Activated CD8-positive, alpha-beta memory T cell treated with anti-CD3 and anti-CD28 coated beads, Interleukin-2, amount 50 U/mL, for 4 hours (primary cell): Measurements from ENCODE around the gene CENPM.
A peak's percentile ranks its signal among the peaks of the same experiment; 100 is the strongest.

Experiments
- DNase-seq: peaks from one replicate; pipeline ENCODE4 v3.0.0-alpha.2; 2020

Gene CENPM, protein sequence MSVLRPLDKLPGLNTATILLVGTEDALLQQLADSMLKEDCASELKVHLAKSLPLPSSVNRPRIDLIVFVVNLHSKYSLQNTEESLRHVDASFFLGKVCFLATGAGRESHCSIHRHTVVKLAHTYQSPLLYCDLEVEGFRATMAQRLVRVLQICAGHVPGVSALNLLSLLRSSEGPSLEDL

DNA sequence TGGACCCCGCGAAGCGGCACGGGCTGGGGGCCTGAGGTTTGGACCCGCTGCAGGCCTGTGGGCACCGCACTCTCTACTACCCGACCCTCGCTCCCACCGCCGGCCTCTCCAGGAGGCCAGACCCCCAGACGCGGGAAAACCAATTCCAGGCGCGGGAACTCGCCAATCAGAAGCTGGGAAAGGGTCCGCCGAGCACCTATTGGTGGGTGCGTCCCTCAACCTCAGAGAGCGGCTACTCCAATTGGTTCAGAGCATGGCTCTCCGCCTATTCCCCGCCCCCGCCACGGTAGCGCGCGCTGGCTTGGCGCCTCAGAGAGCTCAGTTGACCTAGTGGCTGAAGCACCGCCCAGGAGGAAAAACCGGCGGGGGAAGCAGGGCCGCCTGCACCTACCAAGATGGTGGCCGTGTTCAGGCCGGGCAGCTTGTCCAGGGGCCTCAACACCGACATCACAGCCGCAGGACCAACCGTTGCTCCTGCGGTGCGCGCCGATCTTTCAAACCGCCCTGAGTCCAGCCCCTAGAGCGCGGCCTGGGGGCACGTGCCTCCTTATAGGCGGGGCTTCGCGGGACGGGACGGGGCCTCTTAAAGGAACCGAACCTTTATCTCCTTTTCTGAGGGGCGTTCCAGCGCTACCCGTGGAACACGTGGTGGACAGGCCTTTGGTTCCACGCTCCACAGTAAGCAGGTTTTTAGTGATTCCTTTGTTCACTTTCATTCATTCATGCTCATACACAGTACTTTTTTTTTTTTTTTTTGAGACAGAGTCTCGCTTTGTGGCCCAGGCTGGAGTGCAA is at the start of gene CENPM:
CENPM (minus strand) TSS at position 524 of the 795 bp plus-strand sequence; CDS start at position 448, 76 bp downstream.
- DNase-seq = peak; percentile 84

DNA sequence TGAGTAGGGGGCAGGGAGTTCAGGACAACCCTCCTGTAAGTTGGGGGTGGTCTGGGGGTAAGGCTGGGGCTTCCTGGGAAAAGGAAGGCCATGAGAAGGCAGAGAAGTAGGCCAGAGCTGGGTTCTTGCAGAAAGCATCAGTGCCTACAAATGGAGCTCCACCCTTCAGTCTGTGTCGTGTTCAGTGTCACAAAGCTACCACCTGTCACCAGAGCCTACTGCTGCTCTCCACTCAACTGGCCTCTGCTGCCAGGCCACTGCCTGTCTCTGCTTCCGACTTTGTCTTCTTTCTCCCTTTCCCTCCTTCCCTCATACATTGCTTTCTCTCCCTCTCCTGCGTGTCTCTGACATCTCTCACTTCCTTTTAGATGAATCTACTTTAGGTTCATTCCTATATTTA is 48.3 kb upstream of the CENPM start:
- DNase-seq = no peak

DNA sequence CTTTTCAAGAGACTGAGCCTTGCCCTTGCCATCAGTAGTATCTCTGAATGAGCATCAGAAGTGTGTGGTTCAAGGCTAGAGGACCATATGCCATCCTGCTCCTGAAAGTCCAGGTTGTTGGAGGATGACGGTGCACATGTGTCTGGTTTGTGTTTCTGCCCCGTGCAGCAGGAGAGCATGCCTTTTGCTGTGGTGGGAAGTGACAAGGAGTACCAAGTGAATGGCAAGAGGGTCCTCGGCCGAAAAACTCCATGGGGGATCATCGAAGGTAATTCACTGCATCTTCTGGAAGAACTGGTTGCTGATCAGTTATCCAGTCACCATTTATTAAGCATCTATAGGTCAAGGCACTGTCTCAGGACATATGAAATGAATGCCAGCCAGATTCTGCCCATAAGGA is 45.5 kb upstream of the CENPM start:
- DNase-seq = no peak

DNA sequence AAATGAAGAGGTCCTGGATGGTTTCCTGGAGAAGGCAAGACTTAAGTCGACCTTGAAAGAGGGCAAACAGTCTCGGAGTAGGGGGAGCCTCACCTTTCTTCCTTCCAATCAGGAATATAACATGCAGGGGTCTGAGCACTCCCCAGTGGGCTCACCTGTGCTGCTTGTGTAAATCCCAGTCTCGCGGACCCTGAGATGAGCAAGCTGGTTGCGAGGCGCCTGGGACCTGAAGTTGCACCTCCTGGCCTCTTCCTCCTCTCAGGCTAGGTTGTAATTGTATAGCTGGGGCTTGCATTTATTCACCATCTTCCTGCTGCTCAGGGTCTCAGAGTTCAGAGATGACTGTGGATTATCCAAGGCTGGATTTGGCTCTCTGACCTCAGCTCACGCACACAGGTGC is 44.2 kb upstream of the CENPM start:
- no peak for DNase-seq

DNA sequence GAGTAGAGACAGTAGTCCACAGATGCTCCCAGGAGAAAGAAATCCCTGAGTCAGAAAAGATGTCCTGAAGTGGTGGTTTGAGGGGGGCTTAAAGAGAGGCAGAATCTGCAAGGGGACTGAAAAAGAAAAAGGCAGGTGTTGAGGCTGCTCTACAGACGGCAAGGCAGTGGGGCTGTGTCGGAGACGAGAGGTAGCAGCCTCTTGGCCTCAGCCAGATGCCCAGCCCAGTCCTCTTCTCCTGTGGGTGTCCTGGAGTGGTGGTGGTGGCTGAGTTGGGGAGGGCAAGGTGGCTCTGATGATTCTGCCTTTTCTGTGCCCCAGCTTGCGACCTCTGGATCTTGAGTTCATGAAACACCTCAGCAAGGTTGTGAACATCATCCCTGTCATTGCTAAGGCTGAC is 42.3 kb upstream of the CENPM start:
- DNase-seq = no peak

DNA sequence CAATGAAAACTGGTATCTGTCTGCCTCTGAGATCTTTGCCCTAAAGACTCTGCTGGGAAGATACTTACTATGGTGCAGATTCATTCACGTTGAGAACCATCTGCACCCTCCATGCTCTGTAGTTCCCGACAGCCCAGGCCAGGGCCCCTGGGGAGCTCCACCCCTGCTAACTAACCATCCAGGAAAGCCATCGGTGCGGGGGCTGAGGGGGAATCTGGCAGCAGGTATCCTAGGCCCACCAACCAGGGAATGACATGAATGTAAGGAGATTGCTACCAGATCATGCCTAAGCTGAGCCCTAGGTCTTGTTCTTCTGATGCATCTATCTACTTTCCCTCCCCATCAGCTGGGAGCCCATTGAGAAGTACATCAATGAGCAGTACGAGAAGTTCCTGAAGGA is 40.3 kb upstream of the CENPM start:
- no peak for DNase-seq

DNA sequence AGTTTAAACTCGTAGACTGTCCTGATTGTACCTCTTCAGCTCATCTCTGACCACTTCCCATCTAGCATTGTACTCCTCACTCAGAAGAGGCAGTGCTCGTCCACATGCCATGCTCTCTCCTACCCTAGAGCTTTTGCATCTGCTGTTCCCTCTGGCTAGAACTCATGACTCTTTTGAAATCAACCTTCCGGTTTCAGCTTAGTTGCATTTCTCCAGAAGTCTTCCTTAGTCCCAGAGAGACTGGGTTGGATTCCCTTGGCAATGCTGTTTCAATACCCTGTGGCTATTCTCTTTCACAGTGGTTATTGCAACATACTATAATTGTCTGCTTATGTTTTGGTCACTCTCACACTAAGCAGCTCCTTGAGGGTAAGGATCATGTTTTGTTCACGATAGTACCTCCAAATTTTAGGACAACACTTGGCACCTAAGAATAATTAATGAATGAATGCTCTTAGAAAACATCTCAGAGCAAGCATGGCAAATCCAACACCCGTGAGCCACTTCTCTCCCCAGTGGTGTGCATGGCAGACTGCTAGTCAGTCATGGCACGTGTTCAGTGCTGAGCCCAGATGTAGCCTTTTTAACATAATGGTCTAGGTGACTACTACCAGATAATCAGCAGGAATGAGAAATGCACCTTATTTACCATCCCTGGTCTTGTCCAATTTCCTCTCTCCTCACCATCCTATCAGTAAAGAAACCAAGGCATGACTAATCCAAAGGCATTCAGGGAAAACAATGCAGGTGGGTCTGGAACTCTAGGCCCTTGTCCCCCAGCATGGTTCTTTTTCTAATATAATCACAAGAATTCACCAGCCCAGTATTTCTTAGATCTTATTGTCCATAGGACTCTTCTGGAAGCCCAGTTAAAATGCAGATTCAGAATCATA is 36.8 kb upstream of the CENPM start:
- DNase-seq = no peak

DNA sequence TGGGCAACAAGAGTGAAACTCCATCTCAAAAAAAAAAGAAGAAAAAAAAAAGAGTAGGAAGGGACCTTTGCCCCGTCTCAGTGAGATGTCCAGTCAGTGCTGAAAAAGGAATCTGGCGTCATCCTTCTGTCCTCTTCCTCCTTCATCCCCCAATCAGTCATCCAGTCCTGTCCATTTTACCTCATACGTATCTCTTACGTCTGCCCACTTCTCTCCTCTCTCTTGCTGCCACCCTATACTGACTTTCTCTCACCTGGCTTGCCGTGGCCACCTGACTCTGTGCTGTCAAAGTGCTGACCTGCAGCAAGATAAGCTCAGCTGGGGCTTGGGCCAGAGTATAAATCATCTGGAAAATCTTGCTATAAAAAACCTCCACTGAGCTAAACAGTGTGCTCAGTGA is 35.9 kb upstream of the CENPM start:
- DNase-seq = no peak

DNA sequence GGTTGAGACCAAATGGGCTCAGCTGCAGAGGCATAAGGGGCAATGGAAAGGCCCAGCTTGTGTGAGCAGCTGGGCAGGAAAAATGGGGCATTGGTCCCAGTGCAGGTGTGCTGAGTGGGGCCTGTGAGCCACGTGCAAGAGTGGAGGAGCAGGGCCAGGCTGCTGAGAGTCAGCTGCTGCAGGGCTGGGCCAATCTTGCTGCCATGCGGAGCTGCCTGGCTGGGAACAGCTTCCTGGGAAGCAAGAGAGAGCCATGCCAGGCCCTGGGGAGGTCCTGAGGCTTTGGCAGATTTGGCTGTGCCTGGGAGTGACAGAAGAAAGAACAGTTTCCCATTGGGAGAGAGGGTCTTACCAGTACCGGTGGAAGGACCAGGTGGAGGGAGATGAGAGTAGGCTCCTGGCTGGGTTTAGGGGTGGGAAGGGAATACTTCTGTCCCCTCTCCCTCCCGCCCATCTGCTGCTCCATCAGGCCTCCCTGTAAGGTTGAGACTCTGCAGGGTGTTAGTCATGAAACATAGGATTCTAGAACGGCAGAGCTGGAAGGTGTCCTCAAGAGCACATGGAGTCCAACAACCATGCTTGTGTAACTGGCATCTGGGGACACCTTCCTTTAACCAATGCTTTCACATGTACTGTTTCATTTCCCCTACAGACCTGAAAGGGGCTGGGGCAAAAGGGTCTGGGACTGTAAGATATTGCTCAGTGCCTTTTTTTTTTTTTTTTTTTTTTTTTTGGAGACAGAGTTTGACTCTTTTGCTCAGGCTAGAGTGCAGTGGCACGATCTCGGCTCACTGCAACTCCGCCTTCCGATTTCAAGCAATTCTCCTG is 32.7 kb upstream of the CENPM start:
- DNase-seq = no peak

DNA sequence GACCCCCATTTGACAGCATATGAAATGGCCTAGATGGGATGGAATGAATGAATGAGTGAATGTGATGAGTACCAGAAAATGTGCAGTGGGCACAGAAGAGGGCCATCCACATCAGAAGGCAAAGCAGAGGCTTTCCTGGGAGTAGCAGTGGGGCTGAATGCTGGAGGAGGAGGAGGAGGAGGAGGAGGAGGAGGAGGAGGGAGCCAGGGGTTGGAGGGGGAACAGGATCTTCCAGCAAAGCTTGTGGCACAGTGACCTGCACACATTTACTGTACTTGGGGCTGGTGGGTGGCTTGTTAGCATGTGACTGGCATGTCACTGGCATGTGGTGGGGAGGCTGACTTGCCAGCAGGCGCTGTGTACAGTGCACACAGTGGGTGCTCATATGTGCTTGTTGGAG is 31.8 kb upstream of the CENPM start:
- DNase-seq = no peak

DNA sequence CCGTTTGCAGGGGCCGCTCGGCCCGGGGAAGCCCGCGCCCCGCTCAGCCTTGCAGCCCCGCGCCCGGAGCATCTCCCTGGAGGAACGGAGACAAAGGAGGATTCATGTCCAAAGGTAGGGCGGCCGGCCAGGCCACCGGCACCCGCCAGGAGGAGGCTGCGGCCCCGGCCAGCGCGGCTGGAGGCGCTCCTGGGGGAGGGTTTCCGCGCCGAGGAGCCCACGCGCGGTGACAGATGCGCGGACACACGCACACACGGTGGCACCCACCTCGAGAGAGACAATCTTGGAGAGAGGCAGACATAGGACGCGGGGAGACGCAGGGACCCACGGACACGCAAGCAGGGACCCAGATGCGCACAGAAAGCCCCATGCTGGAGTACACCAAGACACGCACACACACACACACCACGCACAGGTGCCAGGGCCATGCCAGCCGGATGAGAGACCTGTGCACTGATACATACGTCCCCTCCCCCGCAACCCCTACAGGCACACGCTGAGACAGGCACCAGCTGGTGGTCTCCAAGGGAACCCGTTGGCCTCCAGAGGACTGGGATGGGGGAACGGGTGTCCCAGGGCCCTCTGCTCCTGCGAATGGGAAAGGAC is 30.1 kb upstream of the CENPM start:
- DNase-seq = no peak

DNA sequence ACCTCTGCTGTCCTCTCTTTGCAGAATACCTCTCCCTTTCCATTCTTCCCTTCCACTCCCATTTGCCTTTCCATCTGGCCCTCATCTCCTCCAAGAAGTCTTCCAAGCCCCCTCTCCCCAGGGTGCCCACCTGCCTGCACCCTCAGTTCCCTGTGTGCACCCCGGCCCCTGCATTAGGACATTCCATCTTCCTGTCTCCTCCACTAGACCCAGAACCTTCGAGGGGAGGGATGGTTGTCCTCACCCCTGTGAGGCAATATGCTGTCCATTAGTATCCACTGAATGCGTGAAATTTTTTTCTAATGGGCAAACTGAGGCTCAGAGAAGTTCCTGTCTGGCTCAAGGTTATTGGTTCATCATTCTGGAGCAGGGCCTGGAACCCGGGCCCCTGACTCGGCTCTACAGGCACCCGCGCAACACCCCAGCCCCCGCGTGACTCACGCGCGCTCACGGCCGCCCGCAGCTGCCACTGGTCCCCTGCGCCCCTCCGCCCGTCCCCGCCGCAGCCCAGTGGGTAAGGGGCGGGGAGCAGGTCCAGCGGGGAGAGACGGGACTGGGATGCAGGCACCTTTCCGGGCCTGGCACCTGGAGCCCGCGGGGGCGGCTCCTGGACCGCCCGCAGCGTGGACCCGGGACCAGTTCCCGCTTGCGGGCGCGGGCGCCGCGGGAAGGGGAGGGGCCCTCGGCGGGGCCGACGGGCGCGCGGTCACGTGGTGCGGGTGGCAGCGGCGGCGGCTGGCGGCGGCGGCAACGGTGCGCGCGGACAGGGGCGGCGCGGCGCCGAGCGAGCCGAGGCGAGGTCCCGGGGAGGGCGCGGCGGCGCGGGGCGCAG is 29.3 kb upstream of the CENPM start:
- peak; percentile 42 for DNase-seq

DNA sequence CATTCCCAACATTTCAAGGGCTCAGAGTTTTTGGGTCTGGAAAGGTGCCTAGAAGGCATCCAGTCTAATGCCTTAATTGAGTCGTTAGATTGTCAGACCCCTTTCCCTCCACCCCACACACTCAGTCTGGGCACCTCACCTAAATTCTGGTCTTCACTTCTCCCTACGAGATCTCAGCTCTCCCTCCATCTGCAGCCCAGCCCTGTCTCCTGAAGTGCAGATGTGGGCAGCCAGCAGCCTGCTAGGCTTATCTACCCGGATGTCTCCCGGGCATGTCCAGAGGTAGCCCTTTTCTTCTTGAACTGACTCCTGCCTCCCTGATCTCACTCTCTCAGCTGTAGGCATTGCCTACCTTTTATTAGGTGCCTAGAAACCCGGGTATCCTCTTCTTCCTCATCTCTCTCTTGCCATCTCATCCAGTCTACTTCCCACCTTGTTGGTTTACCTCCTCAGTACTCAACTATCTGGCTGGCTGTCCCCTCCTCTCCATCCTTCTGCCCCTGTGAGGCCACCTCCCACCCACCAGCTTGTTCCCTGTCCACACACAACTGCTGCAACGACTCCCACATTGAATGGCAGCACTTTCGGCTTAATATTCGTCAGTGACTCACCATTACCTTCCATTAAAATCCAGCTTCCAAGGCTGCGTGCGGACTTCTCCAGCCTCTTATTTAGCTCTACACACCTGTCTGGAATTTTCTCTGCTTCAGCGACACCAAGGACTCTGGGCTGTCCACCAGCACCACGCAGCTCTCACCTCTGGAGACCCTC is 28.5 kb upstream of the CENPM start:
- no peak for DNase-seq

DNA sequence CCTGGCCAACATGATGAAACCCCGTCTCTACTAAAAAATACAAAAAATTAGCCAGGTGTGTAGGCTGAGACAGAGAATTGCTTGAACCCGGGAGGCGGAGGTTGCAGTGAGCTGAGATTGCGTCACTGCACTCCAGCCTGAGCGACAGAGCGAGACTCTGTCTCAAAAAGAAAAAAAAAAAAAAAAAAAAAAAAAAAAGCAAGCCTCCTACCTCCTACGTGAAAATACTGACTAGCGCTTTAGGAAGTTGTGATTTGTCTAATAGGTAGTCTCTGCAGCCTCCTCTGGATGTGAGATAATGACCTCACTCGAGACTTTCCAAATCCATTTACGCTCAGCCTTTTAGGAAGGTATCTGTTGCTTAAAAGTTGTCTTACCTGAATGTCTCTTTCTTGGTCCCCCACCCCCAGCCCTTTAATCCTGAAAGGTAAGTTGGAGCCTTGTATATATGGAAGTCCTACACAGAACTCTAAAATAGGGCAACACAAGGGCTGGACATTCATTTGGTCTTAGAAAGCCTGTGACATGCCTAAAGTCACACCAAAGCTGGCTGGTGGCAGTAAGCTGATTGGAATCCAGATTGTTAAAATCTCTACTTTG is 27.8 kb upstream of the CENPM start:
- no peak for DNase-seq

DNA sequence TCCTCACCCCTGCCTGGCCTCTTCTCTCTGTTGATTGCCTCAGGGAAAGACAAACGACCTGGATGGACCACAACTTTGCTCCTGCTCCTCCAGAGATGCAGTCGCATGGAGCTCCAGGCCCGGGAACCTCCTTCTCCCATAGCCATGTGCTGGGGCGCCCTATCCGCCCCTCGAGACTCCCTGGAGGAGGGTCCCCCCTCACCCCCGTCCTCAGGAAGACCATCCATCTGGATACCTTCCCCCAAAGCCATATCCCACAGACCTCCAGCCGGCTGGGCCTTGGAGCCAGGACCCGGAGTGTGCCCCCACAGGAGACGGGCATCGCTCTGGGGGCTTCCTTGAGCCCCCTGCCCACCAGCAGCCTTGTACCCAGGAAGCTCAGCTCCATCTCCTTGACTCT is 24.5 kb upstream of the CENPM start:
- no peak for DNase-seq

DNA sequence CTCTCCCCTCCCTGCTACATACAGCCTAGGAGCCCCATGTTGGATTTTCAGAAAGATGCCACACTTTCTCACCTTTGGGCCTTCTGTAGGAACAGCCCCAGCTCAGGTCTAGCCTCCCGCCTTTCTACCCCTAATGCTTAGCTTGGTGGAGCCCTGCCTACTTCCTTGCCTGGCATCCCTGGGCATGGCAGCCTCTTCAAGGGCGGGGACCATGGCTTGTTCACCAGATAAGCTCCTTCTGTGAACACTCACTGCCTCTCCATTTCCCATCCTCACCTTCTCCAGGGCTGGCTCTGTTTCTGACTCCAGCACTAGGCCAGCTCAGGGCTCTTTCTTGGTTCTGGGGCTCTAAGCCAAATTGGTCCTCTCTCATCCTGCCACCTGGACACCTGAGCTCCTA is 23.6 kb upstream of the CENPM start:
- no peak for DNase-seq

DNA sequence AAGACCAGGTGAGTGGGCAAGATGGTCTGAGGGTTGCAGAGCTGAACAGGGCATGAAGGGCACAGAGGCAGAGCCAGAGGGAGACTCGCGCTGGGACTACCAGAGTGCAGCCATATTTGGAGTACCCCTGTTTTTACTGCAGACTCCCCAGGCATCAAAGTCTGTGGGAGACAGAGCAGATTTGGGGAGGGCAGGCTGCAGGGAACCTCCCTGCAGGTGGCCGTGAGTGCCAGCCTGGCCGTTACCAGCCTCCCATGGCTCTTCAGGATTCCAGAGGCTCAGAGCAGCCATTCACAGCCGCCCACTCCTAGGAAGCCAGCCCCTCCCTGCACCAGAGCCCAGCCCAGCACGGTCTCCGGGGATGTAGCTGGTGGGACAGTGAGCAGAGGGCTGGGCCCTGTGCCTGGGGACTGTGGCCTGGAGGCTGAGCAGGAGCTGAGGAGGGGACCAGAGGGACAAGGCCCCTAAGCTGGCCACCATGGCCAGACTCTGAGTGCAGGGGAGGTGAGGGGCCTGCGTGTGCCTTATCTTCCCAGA is 22.2 kb upstream of the CENPM start, which contains the start of gene SEPTIN3:
SEPTIN3 (plus strand) TSS at position 334 of the 537 bp plus-strand sequence. CDS start 2,050 bp downstream, outside the sequence.
- DNase-seq = no peak

DNA sequence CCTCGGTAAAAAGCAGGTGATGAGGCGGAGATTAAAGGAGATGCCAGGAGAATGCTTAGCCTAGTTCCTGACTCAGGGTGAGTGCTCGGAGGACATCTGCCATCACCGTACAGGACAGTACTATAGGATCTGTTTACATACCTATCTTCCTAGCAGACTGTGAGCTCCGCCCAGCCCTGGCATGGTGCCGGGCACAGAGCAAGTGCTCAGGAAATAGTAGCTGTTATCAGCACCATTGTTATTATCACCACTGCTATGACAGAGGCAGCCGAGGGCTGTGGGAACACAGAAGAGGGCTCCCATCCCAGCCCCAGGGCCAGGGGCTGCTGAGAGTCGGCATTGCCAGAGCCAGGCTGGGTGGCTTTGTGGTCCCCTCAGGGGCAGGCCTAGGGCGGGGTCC is 21.6 kb upstream of the CENPM start:
- no peak for DNase-seq

DNA sequence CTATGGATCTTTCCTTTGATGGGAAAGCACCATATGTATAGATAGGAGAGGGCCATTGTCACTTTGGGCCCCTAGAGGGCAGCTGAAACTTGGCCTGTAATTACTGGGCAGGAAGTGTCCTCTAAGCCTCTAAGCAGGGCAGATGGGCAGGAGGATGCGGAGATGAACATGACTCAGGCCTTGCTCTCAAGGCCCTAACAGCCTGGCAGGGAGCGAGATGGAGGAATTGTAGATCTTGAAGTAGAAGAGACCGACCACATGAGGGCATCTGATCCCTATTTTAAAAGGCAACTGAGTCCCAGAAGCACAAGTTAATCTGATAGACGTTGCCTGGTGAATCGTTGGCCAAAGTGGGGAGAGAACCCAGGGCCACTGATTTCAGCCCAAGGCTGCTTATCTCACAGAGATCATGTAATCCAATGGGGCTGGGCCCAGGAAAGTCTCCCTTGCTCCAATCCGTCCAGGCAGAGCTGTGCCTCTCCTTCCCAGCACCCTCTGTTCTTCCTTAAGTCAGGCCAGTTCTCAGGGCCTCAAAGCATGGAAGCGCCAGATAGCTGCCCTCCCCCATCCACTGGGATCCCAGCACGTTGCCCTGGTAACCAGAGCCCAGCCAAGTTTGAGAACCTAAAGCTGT is 19.8 kb upstream of the CENPM start:
- DNase-seq = peak; percentile 27
